HG03175 (cell line): ENCODE data around the gene TBCD.

ENCODE experiments used
- ATAC-seq: cut with Tn5 transposase; IDR thresholded peaks from one replicate; pipeline ENCODE4 v1.9.1; 2021; ENCODE audit warnings: mild to moderate bottlenecking, moderate library complexity; ENCODE audit not compliant: unreplicated experiment

Gene TBCD

DNA sequence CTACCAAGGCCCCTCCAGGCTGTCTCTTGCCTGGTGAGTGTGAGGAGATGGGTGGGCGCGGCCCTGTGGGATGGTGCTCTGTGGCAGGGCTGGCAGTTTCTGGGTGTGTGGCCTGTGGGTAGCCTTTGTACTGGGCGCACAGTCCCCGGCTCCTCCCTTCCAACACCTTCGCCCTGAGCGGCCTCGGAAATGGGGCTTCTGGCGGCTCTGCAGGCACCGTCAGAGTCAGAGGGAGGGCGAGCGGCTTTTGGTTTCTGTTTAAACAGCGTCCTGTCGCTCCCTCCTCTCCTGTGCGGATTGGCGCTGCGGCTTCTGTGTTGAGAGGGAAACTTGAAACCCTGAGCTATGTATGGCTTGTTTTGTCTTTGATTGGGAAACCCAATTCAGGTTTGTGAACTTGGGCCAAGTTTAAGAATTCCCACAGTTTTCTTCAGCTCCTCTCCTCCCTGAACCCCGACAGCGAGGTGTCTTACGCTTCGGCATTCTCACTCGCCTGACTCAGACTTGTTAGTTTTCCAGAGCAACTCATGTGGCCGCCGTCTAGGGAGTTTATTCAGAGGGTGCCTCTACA is 96.2 kb downstream of the TBCD start:
- ATAC-seq: no peak

DNA sequence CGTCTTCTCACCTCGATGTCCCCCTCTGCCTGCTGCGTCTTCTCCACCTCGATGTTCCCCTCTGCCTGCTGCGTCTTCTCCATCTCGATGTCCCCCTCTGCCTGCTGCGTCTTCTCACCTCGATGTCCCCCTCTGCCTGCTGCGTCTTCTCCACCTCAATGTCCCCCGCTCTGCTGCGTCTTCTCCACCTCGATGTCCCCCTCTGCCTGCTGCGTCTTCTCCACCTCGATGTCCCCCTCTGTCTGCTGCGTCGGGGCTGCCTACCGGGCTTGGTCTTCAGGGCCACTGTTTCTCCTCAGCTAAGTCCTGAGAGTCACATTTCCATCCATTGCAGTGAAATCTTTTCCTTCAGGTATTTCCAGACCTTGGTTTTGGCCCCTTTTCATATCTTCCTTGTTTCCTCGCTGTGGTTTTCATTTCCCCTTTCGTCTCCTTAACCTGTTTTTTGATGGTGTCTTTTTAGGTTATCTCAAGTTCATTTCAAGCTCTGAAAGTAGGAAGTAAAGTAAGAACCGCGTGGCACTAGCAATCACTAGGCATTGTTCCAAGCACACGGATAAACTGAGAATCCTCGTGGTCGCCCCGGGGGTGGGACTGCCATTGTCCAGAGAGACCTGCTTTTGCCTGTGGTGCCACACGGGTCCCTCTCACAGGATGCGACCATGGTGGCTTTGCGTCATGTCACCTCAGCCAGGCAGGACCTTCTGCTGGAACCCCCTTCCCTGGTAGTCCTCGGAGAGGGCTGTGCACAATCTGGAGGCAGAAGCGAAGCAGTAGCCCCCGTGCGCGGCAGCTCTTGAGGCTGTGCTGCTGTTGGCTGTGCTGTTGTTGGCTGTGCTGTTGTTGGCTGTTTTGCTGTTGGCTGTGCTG is 97.4 kb downstream of the TBCD start:
- no peak for ATAC-seq

DNA sequence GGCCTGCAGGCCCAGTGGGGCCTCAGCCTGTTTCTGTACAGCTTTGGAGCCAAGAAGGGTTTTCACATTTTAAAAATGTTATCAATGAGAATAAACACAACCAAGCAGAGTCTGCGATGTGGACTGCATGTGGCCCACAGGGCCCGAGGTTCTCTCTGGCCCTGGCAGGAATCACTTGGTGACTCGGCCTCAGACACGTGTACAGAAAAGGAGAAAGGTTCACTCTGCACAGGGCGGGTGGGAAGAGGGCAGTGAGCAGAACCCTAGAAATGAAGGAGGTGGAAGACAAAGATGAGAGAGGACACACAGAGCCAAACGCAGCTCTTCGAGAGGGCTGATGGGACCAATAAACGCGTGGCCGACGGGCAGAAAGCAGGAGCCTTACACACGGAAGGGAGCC is 99.5 kb downstream of the TBCD start:
- no peak for ATAC-seq

DNA sequence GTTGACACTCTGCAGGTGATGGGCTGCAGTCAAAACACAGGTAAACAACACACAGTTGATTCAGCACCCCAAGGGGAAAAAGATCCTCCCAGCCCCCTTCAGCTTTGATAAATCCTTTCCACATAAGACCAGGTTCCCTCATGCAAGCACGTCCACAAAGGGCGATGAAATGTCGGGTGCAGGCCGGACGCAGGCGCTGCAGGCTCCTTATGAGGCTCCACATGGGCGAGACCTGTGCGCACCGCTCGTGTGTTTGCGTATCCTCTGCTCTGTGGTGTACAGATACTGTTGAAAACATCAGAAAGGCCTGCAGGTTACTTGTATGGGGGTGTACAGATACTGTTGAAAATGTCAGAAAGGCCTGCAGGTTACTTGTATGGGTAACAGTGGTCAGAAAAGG is 102.4 kb downstream of the TBCD start:
- ATAC-seq: no peak

DNA sequence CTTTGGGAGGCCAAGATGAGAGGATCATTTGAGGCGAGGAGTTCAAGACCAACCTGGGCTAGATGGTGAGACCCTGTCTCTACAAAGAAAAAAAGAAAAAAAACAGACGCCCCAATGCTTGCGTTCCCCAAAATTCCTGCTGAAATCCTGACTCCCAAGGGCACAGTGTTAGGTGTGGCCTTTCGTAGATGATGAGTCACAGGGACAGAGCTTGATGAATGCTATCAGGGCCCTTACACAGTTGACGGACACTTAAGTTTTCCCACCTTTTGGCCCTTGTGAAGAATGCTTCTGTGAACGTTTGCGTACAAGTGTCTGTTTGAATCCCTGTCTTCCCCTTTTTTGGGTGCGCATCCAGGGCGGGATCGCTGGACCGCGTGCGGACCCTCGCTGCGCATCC is 104.5 kb downstream of the TBCD start:
- ATAC-seq: no peak

DNA sequence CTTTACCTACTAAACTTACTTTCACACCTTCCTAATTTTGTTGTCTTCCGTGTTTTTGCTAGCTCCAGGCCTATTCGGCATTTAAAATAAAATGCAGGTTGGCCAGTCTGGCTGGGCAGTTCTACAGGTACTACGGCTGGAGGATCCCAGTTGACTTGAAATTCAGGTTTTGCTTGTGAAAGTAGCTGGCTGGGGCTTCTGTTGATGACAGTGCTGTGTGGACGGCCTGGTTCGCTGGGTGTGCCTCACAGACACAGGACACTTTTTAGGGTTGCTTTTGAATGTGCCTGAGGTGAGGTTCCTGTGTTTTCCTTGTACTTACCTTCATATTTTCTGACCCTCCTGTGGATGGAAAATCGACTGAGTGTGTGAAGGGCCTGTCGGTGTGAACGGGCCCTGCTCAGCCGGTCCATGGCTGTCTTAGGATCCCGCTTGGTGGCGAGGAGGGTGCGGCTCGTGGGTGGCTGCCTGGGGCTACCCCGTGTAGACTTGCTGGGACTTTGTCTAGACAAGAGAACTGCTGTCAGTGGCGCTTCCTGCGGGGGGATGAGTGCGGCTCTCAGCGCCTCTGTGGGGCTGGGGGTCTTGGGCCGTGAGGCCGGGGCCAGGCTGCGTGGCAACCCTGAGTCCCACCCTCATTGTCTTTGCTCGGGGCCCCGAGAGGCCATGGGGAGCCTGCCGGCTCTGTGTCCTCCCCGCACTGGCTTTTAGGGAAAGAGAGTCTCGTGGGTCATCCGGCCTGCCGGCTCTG is 106.7 kb downstream of the TBCD start:
- ATAC-seq: no peak

DNA sequence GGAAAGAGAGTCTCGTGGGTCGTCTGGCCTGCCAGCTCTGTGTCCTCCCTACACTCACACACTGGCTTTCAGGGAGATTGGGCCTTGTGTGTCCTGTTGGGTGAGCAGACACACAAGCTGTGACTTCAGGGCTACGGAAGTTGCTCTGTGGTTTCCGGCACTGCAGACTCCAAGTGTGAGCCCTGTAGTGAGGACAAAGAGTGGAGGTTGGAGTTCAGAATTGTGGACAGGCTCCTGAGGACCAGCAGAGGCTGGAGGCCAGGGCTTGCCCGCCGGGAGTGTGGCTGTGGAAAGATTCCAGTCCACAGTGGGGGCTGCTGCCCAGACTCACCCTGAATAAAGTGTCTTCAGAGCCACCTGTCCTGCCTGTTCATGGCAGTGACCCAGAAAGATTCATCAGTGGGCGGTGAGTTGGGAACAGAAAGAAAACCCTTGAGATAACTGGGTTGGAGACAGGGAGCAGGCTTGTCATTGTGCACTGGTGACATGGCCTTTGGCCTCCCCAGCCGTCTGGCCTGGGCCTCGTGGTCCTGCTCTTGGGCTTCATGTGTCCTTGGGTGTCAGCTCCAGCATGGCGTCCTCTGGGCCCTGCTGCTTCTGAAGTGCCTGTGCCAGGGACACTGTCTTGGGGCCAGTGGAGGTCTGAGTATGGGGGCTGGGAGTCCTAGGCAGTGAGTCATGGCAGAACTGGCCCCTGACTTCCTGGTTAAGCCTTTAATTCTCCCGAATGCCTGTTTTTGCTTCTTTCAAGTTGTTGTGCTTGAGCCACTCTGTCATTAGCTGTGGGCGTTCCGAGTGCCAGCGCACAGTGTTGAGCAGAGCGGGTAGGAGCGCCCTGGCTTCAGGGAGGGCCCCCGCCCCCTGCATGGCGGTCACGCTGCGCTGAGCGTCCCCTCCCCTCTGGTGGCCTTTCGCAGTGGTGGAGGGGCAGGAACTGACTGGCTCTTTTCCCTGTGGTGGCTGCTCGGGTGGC is 107.9 kb downstream of the TBCD start:
- ATAC-seq: no peak

DNA sequence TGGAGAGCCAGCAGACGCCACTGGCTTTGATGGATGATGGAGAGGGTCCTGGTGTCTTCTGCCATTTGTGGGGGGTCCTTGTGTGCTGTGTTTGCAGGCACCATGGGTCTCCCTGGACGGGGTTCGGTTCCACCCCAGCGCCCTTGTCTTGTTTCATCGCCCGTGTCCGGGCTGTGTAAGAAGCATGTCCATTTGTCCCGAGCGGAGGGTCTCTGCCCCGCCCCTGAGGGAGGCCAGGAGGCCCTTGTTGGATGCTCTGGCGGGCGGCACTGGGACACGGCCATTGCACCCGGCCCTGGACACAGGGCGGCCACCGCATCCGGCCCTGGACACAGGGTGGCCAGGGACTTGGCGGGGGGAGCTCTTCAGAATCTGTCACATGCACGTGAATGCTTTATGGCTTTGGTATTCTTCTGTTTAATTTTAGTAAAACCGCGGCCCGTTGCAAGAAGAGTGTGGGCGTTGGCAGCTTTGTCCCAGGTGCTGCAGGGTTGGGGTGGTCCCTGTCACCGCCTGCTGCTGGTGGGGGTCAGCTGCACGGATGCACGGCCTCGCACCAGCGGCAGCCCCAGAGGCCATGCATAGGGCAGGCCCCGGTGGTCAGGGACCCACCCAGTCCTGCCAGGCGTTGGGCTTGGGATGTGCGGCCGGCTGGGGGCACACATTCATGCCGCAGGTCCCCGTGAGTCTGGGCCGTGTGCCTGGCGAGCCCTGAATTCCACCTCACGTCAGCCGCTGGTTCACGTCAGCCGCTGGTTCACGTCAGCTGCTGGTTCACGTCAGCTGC is 108.9 kb downstream of the TBCD start:
- ATAC-seq: no peak

DNA sequence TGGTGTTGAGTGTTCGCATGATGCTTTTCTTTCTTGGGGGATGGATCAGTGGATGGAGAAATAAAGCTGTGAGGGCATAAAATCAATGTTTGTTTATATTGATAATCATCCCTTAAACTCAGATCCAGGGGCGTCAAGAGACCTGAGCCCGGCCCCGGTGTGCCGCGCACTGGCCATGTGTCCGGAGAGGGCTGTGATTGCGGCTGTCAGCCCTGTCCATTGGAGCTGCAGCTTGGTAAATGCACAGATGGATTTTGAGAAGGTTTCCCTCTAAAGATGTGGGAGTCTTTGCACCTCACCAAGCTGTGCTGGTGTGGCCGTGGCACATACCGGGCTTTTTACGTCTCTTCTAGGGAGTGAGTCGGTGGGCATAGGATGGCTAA is 109.5 kb downstream of the TBCD start:
- ATAC-seq: no peak

DNA sequence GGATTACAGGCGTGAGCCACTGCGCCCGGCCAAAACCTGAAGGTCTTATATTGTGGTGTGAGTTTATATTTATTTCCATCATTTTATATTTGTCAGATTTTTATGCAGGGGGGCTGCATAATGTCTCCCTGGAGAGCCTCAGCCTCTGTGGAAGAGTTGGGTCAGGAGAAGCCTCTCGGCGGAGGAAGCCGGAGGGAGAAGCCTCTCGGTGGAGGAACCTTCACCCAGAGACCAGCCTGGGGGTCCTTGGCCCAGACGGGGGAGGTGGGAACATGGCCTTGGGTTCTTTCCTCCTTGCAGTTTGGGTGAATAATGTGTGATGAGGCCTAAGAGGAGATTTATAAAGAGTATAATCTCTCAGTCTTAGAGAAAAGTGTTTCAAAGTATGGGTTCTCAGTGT is 110.3 kb downstream of the TBCD start:
- no peak for ATAC-seq

DNA sequence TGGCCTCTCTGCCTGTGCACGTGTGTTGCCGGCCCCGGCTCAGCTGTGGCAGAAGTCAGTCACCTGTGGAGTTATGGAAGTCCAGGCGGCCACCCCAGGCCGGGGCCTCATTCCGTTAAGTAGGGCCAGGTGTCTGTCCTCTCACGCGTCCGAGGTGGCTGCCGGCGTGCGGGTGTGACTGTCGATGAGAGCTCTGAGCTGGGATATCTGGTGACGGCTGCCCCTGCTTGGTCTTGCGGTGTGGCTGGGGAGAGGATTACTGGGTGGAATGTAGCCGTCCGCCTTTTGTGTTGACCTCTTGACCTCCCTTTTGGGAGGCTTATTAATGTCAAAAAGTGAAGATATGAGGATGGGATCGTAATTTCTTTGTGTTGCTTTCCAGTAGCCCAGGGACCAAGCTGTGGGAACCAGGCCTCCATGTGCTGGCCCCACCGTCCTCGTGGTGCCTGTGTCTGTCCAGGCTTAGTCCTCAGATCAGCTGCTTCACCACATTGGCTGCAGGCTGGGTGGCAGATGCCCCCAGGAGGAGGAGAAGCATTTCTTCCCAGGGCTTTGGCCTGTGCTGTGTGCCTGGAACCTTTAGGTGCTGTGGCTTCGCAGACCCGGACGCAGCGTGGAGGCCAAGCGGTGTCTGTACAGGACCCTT is 111.0 kb downstream of the TBCD start:
- ATAC-seq: no peak

DNA sequence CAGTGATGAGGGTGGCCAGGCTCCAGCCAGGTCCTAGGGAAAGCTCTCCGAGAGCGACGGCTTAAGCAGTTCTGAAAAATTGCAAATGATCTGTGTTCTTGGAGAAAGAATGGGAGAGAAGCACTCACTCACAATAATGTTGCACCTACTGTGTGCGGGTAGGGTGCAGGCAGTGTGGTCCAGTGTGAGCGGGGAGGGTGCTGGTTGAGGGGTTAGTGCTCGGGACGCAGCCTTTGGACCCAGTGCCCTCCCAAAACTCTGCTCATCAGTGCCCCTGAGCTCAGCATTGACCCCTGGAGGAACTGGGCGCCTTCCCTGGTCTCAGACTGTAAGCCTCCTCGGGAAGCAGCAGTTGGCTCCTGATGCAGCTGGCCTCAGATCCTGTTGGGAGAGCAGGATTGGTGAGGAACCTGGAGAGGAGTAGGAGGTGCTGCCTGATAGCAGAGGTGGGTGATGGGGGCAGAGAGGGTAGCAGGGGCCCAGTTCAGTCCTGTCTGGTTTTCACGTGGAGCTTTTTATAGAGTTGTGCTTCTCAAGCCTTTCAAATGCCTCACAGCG is 111.6 kb downstream of the TBCD start:
- ATAC-seq: no peak

DNA sequence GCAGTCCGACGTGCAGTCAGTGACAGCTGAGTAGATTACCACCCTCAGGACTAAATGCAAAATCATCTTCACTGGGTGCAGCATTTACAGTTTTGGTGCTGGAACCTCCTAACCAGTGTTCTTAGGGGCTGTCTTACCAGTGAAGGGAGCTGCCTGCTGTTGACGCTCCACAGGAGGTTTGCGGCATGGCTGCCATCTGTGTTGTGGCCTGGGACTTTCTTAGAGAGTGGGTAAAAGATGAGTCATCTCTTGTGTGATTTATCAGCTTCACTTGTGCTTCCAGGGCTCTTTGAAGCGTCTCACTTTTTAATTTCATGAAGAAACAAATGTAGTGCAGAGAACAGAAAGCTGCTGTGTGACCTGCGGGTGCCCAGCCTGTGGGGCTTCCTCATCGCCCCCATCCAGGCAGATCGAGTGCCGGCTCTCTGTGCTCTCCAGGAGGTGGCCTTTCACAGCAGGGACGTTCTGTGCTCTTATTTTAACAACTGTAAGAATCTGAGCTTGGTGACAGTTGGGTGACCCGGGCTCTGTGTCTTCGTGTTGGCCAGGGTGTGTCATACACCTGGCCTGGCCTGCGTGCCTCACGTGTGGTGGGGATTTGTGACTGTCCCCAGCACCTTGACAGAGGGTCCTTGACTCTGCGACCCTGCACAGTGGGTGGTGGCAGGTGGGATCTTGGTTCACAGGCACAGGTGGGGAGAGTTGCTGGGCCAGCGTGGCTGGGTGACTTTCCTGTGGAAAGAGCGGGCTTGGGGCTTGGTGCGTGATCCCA is 112.3 kb downstream of the TBCD start:
- peak; percentile 80 for ATAC-seq

DNA sequence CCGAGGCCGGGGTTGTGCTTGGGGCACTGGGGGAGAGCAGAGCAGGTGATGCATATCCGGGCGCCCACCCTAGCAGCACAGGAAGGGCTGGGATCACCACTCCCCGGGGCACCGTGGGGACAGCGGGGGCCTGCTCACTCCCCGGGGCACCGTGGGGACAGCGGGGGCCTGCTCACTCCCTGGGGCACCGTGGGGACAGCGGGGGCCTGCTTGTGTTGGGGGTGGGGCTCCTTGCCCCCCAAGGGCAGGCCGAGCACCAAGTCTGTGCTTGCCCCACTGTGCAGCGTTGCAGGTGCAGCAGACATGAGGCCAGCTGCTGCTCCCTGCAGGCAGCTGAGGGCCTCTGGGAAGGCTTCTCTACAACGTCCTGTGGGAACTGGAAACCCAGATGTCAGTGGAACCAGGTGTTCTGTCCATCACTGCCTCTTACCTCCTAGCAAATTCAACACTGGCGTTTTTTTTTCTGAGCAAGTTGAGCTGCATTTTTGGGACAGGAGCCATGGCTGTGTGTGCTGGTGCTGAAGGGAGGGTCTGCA is 112.9 kb downstream of the TBCD start:
- peak; percentile 2 for ATAC-seq

DNA sequence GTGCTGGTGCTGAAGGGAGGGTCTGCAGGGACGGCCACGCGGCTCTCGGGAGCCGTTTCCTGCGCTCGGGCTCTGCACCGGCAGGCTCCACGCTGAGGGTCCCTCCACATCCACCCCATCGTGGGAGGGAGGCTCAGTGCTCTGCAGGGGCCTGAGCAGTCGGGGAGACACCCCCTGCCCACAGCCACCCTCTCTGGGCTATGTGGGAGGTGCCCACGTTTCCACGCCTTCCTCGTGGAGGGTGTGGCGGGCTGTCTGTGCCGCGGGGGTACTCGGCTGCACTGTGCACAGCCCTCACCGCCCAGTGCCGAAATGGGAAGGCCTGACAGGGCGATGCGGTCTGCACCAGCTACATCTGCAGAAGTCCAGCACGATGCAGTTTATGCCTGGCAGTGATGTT is 113.4 kb downstream of the TBCD start:
- no peak for ATAC-seq

DNA sequence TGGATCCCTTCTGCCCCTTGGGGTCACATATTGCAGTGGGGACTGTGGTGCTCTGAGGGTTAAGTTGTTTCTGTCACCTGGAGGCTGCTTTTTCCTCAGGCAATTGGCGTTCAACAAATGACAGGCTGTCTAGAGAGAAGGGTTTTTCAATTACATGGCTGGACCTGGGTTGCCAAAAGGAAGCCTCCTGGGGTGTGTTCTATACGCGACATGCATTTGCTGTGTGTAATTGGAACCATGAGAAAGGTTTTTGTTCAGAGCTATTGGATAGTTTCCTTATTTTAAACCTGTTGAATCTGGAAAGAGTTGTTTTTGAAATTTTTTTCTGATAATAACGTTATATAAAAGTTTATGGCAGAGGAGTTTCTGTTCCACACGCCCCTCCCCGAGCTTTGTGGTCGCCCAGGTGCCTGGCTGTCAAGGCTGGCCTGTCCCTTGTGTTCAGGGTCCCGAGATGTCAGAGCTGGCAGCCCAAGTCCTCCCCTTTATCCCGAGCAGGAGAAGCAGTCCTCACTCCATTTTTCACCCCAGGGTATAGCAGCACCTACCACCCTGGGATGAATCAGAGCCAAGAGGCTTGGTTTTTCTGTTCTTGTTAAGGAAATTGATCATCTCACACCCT is 114.0 kb downstream of the TBCD start:
- ATAC-seq: no peak

DNA sequence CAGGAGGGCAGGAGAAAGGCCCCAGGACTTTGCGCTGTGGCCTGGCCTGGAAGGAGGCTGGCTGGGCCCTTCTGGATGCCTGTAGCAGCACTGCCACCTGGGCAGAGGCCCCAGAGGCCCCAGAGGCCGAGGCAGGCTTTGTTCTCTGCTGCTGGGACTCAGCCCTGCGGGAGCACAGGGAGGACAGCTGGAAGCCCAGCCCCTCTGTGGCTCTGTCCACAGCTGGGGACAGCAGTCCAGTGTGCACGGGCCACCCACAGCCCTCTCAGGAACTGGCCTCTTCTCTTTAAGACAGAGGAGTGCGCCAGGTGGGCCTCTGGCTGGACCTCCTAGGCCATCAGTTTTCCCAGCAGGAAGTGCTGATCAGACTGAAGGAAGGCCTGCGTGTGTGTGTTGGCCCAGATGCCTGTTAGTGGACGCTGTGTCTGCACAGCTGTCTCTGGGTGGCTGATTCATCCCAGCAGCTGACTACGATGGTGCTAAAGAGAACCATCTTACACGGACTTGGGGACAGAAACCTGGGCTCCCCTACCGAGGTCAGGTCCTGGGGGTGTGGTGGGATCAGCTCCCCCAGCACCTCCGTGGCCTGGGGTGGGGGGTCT is 114.8 kb downstream of the TBCD start:
- no peak for ATAC-seq
